Urinary bladder (tissue), 4 donors: Measurements from ENCODE around the gene C1orf50. TPM values are rescaled to one million over a fixed set of nuclear protein-coding genes. Genes with fewer than 3 reads are reported as not detected.
"Not testable (repeated sequence)": the region's sequence is repeated elsewhere in the genome, so short reads cannot be mapped to it uniquely, and the experiment has no call there.

Source experiments
- DNase-seq: peaks from one replicate; pipeline ENCODE4 v3.0.0-alpha.2; 2015; ENCODE audit errors: extremely low spot score
- H3K27ac ChIP-seq: one replicate; pipeline ENCODE4 v1.5.1; 2013; ENCODE audit warnings: low read depth, mild to moderate bottlenecking, moderate library complexity
- H3K36me3 ChIP-seq: one replicate; pipeline ENCODE4 v1.6.1; 2013; ENCODE audit warnings: mild to moderate bottlenecking, moderate library complexity; ENCODE audit not compliant: insufficient read depth
- H3K4me1 ChIP-seq: one replicate; pipeline ENCODE4 v1.6.1; 2013; ENCODE audit warnings: mild to moderate bottlenecking, moderate library complexity; ENCODE audit not compliant: insufficient read depth
- H3K4me3 ChIP-seq: one replicate; pipeline ENCODE4 v1.5.1; 2013; ENCODE audit warnings: low read depth, low read length
- WGBS: extraction: QIAGEN DNeasy Blood & Tissue Kit; methylation state at CpG from one replicate; pipeline ENCODE4 v1.1.7; 2013; 5-methylcytosine and 5-hydroxymethylcytosine counted together
- polyA plus RNA-seq: library from polyadenylated mRNA; stranded (reverse); fragments of 200-250 nt; gene quantifications from one replicate; pipeline ENCODE4 v1.2.3, GENCODE V29; 2013
- total RNA-seq: library from RNA; depleted of rRNA; stranded (reverse); fragments of >200 nt; gene quantifications from one replicate; pipeline ENCODE4 v1.2.3, GENCODE V29; 2014
- donor health status: healthy with polysubstance abuse.
- donor health status: healthy.

Gene C1orf50
- total RNA-seq (5.1 TPM), polyA plus RNA-seq (3.4 TPM)

GRCh38 chr1:42766741-42767509, at the start of gene C1orf50, which contains the start of gene P3H1:
C1orf50 (plus strand) TSS chr1:42767249; CDS start chr1:42767312, 63 bp downstream.
P3H1 (minus strand) TSS chr1:42767028; CDS start chr1:42766971, 57 bp downstream.
- Histone ChIP-seq H3K4me1 (peaks cover 1% of the 10 kb centered on the region), H3K4me3 (peak within 1 kb of the TSS; percentile 87), H3K27ac (peak within 1 kb of the TSS; percentile 80), H3K36me3 (peaks cover 3% of the 10 kb centered on the region)
- WGBS = under 1% methylated on average over 82 of the region's 82 CpGs
- peak; percentile 98 for DNase-seq

DNA sequence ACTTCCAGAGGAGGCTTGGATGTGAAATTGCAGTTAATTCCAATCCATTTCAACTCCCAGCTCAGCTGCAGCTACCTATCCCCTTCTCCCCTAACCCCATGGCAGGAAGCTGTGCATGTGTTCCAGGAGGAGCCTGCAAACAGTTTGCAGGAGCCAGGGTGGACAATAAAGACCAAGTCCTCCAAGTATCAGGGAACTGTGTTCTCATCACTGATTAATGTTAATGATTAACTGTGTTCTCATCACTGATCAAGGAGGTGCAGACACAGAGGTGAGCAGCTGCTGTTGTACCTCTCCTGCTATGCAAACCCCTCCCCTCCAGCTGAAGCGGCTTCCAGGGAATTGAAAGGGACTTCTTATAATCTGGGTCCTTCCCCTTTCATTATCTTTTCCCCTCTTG, 46.2 kb upstream of the C1orf50 start:
- WGBS = 89% methylated on average over 1 of the region's 1 CpG
- H3K4me3 ChIP-seq = no peak overlapping the region
- DNase-seq = no peak
- no peaks in the 10 kb centered on the region for H3K36me3 ChIP-seq
- H3K4me1 ChIP-seq = no peaks in the 10 kb centered on the region
- H3K27ac ChIP-seq = no peak overlapping the region

- Histone ChIP-seq H3K27ac (no peak overlapping the region), H3K4me3 (no peak overlapping the region), H3K4me1 (no peaks in the 10 kb centered on the region), H3K36me3 (no peaks in the 10 kb centered on the region)
- 97% methylated on average over 3 of the region's 3 CpGs for WGBS
- DNase-seq = no peak
Measured at GRCh38 chr1:42721926-42722325, 45.1 kb upstream of the C1orf50 start.

GRCh38 chr1:42722403-42722802, 44.6 kb upstream of the C1orf50 start:
- H3K4me1 ChIP-seq = not testable (repeated sequence)

GRCh38 chr1:42723511-42723910, 43.5 kb upstream of the C1orf50 start:
- Histone ChIP-seq H3K27ac (no peak overlapping the region), H3K4me3 (no peak overlapping the region), H3K4me1 (no peaks in the 10 kb centered on the region), H3K36me3 (no peaks in the 10 kb centered on the region)
- WGBS = 84% methylated on average over 6 of the region's 6 CpGs
- DNase-seq = no peak

More at GRCh38 chr1:42722403-42722802, 44.6 kb upstream of the C1orf50 start:
- not testable (repeated sequence) for DNase-seq, H3K36me3 ChIP-seq, H3K27ac ChIP-seq, H3K4me3 ChIP-seq
- 98% methylated on average over 2 of the region's 2 CpGs for WGBS

DNA sequence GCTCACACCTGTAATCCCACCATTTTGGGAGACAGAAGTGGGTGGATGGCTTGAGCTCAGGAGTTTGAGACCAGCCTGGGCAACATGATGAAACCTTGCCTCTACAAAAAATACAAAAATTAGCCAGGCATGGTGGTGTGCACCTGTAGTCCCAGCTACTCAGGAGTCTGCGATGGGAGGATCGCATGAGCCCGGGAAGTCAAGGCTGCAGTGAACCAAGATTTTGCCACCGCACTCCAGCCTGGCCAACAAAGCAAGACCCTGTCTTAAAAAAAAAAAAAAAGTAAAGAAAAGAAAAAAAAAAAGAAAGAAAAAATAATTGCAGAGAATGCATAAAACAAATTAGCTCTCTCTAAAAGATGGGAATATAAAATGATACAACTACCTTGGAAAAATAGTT, 41.2 kb upstream of the C1orf50 start:
- not testable (repeated sequence) for H3K4me3 ChIP-seq, DNase-seq, H3K36me3 ChIP-seq, H3K27ac ChIP-seq, H3K4me1 ChIP-seq
- 94% methylated on average over 4 of the region's 4 CpGs for WGBS

GRCh38 chr1:42730002-42730401, 37.0 kb upstream of the C1orf50 start:
- no peaks in the 10 kb centered on the region for H3K4me1 ChIP-seq
- 82% methylated on average over 3 of the region's 3 CpGs for WGBS
- H3K36me3 ChIP-seq = no peaks in the 10 kb centered on the region
- no peak for DNase-seq
- H3K27ac ChIP-seq = no peak overlapping the region
- H3K4me3 ChIP-seq = no peak overlapping the region

DNA sequence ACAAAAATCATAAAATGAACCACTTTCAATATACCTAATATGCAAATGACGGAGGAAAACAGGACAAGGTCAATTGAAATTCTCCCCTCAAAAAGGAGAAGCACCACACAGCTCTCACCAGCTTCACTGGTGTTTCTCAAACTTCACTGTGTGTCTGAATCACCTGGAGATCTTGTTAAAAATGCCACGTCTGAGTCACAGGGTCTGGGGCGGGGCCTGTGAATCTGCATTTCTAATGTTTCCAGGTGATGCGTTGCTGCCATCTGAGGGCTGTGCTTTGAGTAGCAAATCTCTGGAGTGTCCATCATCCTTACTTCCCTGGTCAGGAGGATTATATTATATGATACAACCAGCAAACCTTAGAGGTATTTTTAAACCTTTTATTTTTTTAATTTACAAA, 36.1 kb upstream of the C1orf50 start:
- no peak overlapping the region for H3K4me3 ChIP-seq
- no peaks in the 10 kb centered on the region for H3K36me3 ChIP-seq
- no peak for DNase-seq
- H3K27ac ChIP-seq = no peak overlapping the region
- H3K4me1 ChIP-seq = no peaks in the 10 kb centered on the region
- 67% methylated on average over 4 of the region's 4 CpGs for WGBS

DNA sequence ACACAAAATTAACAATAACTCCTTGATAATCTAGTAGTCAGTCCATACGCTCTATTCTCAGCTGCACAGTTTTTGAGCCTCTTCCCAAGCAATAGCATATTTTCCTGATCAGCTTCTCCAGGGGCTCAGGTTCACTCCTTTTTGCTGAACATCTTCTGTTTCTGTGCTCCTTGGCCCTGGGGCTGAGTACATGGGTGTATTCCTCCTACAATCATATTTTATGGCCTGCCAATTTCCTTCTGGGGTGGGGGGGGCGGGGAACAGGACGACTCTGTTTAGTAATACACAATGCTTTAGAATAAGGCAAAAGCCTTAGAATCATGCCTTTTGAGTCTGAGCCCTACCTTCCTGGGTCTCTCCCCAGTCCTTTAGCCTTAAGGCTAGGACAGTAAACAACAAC, 35.5 kb upstream of the C1orf50 start:
- Histone ChIP-seq H3K4me3 (no peak overlapping the region), H3K36me3 (no peaks in the 10 kb centered on the region), H3K27ac (no peak overlapping the region), H3K4me1 (no peaks in the 10 kb centered on the region)
- WGBS = 70% methylated on average over 3 of the region's 3 CpGs
- no peak for DNase-seq

DNA sequence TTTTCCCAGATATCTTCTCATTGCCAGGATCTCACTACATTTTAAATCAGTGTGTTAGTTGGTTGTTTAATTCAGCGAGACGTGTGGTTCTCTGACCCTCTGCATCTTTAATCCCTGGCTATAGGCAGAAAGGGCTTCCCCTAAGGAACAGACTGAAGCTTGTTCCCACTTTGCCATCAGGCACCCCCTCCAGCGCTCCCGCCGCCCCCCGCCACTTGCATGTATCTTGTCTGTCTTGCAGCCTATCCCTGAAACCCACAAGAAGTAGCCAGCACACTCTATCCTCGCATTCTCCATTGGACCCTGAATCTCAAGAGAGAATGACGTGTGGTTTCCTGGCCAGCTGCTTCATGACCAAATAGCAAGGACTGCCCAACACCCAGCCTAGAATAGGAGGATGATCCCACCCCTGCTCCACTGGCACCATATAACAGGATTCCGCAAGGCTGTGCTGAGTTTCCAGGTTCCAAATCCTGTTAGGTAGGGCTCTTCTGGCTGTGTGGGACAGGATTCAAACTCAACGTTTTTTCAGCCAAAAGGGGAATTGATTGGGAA, 34.8 kb upstream of the C1orf50 start:
- no peak overlapping the region for H3K27ac ChIP-seq
- no peak for DNase-seq
- 80% methylated on average over 10 of the region's 10 CpGs for WGBS

DNA sequence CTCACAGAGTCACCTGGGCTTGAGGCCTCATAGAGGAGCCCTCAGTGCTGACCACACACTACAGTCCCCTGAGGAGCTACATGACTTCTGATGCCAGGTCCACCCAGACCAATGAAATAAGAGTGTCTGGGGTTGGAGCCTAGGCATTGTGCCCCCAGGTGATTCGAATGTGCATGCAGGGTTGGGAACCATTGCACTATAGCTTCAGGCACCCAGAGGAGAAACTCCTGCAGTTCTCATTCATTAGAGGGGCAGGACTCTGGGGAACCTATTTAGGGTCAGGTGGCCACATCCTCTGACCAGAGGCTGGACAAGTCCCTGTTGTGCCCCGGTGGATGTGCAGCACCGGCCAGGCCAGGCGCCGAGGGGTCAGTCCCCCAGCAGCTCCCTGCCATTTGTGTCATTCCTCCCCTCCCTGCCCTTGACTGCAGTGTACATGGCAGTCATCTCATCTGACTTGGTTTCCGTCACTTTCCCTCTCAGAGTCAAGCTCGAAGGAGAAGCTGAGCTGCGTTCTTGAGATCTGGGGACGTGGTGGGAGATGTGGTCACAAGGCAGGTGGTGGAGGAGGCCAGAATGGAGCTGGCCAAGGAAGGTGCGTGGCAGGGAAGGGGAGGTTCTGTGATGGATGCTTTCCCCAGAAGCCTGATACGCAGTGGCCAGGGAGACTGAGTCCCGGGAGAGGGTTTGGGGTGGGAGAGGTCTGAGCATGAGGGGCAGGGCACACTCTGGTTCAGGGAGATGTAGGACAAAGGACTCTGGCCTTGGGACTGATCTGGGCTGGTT, 33.4 kb upstream of the C1orf50 start:
- H3K4me1 ChIP-seq = no peaks in the 10 kb centered on the region
- no peaks in the 10 kb centered on the region for H3K36me3 ChIP-seq
- H3K4me3 ChIP-seq = no peak overlapping the region
- no peak overlapping the region for H3K27ac ChIP-seq
- no peak for DNase-seq
- WGBS = 92% methylated on average over 12 of the region's 12 CpGs

More for the DNA sequence above, 34.8 kb upstream of the C1orf50 start:
- Histone ChIP-seq H3K4me1 (no peaks in the 10 kb centered on the region), H3K4me3 (no peak overlapping the region), H3K36me3 (no peaks in the 10 kb centered on the region)

DNA sequence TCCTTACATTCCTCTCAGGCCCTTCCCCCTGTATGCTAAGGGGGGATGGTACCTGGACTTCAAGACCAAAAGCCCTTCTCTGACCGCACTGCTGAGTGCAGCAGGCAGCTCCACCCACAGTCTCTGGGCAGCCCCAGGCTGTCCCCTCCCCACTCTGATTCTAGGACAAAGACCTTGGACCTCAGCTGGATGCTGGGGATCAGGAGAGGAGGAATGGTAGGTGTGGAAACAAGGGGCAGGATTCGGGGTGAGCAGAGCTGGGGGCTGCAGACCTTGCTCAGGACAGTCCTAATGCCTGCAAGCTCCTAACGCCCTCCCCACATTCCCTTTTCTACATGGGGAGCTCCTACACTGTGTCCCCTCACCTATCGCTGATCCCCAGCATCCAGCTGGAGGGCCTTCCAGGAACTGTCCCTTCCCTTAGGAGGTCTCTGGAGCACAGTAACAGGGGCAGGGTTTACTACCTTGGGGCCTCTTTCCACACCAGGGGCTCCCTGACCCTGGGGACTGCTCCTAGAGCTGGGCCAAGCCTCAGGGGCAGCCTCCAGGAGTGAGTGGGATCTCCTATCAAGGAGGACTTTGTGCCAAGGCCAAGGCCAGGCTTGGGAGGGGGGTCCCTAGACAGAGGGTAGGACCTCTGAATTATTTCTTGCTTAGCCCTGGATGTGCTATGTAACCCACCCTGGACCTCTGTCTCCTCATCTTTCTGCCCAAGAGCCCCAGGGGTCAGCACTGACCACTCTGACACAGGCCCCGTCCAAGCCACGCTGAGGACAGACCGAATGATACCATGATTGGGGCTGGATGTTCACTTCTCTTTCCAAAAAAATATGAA, 32.6 kb upstream of the C1orf50 start:
- DNase-seq = no peak
- no peaks in the 10 kb centered on the region for H3K4me1 ChIP-seq
- WGBS = 89% methylated on average over 7 of the region's 7 CpGs
- H3K27ac ChIP-seq = no peak overlapping the region
- no peaks in the 10 kb centered on the region for H3K36me3 ChIP-seq
- H3K4me3 ChIP-seq = no peak overlapping the region

- Histone ChIP-seq H3K27ac (no peak overlapping the region), H3K4me1 (no peaks in the 10 kb centered on the region), H3K36me3 (no peaks in the 10 kb centered on the region), H3K4me3 (no peak overlapping the region)
- 88% methylated on average over 11 of the region's 11 CpGs for WGBS
- no peak for DNase-seq
Measured at GRCh38 chr1:42735056-42735455, 32.0 kb upstream of the C1orf50 start.
